ENCODE results near the gene DSE.
"Not testable (repeated sequence)": the region's sequence is repeated elsewhere in the genome, so short reads cannot be mapped to it uniquely, and the experiment has no call there.

The DSE gene

DNA sequence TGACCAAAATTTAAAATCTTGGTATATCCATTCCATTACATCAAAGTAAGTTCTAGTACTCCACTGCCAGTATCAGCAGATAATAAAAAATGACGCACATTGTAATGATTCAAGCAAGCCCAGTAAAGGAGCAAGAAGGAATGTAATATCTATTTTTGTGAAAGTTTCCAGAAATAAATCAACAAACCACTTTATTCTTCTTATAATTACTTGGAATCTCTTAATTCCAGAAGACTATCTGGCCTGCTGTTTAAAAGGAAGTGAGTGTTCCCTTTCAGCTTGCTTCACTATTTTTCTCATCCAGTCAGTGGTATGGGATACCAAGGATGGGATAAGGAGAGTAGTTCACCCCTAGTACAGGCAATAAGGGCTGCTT, 42.2 kb upstream of the DSE start:
- TF ChIP-seq, protein P1, sequence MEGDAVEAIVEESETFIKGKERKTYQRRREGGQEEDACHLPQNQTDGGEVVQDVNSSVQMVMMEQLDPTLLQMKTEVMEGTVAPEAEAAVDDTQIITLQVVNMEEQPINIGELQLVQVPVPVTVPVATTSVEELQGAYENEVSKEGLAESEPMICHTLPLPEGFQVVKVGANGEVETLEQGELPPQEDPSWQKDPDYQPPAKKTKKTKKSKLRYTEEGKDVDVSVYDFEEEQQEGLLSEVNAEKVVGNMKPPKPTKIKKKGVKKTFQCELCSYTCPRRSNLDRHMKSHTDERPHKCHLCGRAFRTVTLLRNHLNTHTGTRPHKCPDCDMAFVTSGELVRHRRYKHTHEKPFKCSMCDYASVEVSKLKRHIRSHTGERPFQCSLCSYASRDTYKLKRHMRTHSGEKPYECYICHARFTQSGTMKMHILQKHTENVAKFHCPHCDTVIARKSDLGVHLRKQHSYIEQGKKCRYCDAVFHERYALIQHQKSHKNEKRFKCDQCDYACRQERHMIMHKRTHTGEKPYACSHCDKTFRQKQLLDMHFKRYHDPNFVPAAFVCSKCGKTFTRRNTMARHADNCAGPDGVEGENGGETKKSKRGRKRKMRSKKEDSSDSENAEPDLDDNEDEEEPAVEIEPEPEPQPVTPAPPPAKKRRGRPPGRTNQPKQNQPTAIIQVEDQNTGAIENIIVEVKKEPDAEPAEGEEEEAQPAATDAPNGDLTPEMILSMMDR (IDR thresholded peaks at IDR 0.05; ENCODE audit: control extremely low read depth, extremely low read depth, low read depth, missing control alignments), result no peak
- no peak for DNase-seq (ENCODE audit: extremely low spot score)
- CTCF ChIA-PET, result interaction anchor here (1.4 to 2.2 kb wide), 3 partner anchors 12 to 24 kb away, joined by 3 to 7 read pairs (median 4); no protein-coding TSS in a partner anchor
- POLR2A ChIA-PET, result no interaction called here

- ChIA-PET CTCF (interaction anchor here (0.9 to 2.2 kb wide), 4 partner anchors 11 to 23 kb away, joined by 3 to 7 read pairs (median 4); no protein-coding TSS in a partner anchor), POLR2A (no interaction called here)
- DNase-seq (ENCODE audit: extremely low spot score), result no peak
- TF ChIP-seq, protein P1 (IDR thresholded peaks at IDR 0.05; ENCODE audit: control extremely low read depth, extremely low read depth, low read depth, missing control alignments), result no peak
These were observed 41.6 kb upstream of the DSE start for GRCh38 chr6:116329156-116329555.

GRCh38 chr6:116330511-116330910, 40.2 kb upstream of the DSE start:
- no peak for DNase-seq (ENCODE audit: extremely low spot score)
- TF ChIP-seq, protein P1 (IDR thresholded peaks at IDR 0.05; ENCODE audit: control extremely low read depth, extremely low read depth, low read depth, missing control alignments), result no peak
- POLR2A ChIA-PET, result no interaction called here
- CTCF ChIA-PET, result interaction anchor here (1.0 kb wide), 1 partner anchor 43 kb away, joined by 3 read pairs; no protein-coding TSS in a partner anchor

DNA sequence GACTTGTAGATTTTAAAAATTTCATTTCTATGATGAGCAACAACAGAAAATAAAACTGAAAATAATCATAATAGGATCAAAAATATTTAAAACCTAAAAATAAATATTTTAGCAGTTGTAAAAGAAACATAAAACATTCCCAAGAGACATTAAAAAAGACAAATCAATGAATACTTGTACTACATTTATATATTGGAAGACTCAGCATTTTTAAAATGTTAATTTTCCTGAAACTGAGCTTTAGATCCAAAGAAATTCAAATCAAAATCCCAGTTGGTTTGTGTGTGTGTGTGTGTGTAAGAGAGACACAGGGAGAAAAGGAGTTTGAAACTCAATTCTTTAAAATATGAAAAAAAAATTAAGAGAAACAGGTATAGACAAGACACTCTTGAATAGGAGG, 38.7 kb upstream of the DSE start:
- no peak for DNase-seq (ENCODE audit: extremely low spot score)
- POLR2A ChIA-PET, result no interaction called here
- CTCF ChIA-PET, result interaction anchor here (1.0 to 2.7 kb wide), 2 partner anchors 10 to 15 kb away, joined by 3 to 6 read pairs; no protein-coding TSS in a partner anchor
- TF ChIP-seq, protein P1 (IDR thresholded peaks at IDR 0.05; ENCODE audit: control extremely low read depth, extremely low read depth, low read depth, missing control alignments), result no peak

DNA sequence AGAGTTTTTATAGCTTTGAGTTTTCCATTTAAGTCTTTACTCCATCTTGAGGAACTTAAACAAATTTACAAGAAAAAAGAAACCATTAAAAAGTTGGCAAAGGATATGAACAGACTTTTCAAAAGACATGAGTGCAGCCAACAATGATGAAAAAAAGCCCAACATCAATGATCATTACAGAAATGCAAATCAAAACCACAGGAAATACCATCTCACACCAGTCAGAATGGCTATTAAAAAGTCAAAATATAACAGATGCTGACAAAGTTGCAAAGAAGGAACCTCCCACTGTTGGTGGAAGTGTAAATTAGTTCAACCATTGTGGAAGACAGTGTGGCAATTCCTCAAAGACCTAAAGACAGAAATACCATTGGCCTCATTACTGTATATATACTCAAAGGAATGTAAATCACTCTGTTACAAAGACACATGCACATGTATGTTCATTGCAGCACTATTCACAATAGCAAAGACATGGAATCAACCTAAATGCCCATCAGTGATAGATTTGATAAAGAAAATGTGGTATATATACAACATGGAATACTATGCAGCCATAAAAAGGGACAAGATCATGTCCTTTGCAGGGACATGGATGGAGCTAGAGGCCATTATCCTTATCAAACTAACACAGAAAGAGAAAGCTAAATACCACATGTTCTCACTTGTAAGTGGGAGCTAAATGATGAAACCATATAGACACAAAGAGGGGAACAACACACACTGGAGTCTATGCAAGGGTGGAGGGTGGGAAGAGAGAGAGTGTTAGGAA, 35.9 kb upstream of the DSE start:
- CTCF ChIA-PET, result interaction anchor here (1.1 to 1.5 kb wide), 2 partner anchors 9 to 14 kb away, joined by 3 read pairs; no protein-coding TSS in a partner anchor
- DNase-seq (ENCODE audit: extremely low spot score); POLR2A ChIA-PET: not testable (repeated sequence)

GRCh38 chr6:116335612-116336215, 35.0 kb upstream of the DSE start:
- ChIA-PET POLR2A (no interaction called here), CTCF (interaction anchor here (1.3 to 2.0 kb wide), 4 partner anchors 10 to 77 kb away, joined by 3 to 7 read pairs (median 4); no protein-coding TSS in a partner anchor)
- TF ChIP-seq, protein P1 (IDR thresholded peaks at IDR 0.05; ENCODE audit: control extremely low read depth, extremely low read depth, low read depth, missing control alignments), result no peak
- DNase-seq (ENCODE audit: extremely low spot score), result no peak

- TF ChIP-seq, protein P1 (IDR thresholded peaks at IDR 0.05; ENCODE audit: control extremely low read depth, extremely low read depth, low read depth, missing control alignments), result no peak
- DNase-seq (ENCODE audit: extremely low spot score), result no peak
- POLR2A ChIA-PET, result no interaction called here
- CTCF ChIA-PET, result interaction anchor here (1.3 kb wide), 1 partner anchor 12 kb away, joined by 4 read pairs; no protein-coding TSS in a partner anchor
These were observed 31.8 kb upstream of the DSE start for GRCh38 chr6:116338943-116339342.

- CTCF ChIA-PET, result interaction anchor here (1.2 kb wide), 1 partner anchor 19 kb away, joined by 3 read pairs; no protein-coding TSS in a partner anchor
- DNase-seq (ENCODE audit: extremely low spot score); POLR2A ChIA-PET: not testable (repeated sequence)
These were observed 30.1 kb upstream of the DSE start for GRCh38 chr6:116340625-116341024.
